HepG2 (cell line): ENCODE measurements around the gene PISD. TPM values are rescaled to one million over a fixed set of nuclear protein-coding genes. Genes with fewer than 3 reads are reported as not detected.

Experiments used
- CBFB ChIP-seq: sonication (generic); formaldehyde crosslinking; IDR thresholded peaks from 2 replicates; pipeline ENCODE4 v1.4.0; 2020; ENCODE audit warnings: missing genetic modification reagents
- DMAP1 ChIP-seq: IDR thresholded peaks from 2 replicates; pipeline ENCODE4 v1.6.1; 2016
- FOXA3 ChIP-seq: IDR thresholded peaks from 2 replicates; pipeline ENCODE4 v1.6.1; 2016; ENCODE audit warnings: missing genetic modification reagents, missing compliant biosample characterization
- FOXM1 ChIP-seq: sonication (generic); formaldehyde crosslinking; IDR thresholded peaks from 2 replicates; pipeline ENCODE4 v1.5.0; 2020; ENCODE audit warnings: missing genetic modification reagents
- FOXO4 ChIP-seq: sonication (generic); formaldehyde crosslinking; conservative IDR thresholded peaks from 2 replicates; pipeline ENCODE4 v1.8.1; 2023; ENCODE audit warnings: missing genetic modification reagents
- GMEB1 ChIP-seq: sonication (generic); formaldehyde crosslinking; IDR thresholded peaks from 2 replicates; pipeline ENCODE4 v1.5.1; 2020; ENCODE audit warnings: missing genetic modification reagents, mild to moderate bottlenecking, borderline replicate concordance
- GMEB2 ChIP-seq: IDR thresholded peaks from 2 replicates; pipeline ENCODE4 v1.6.1; 2016; ENCODE audit warnings: missing biosample characterization, missing genetic modification reagents, low read depth
- HNF4A ChIP-seq: sonication (generic); formaldehyde crosslinking; IDR thresholded peaks from 2 replicates; pipeline ENCODE4 v1.4.0; 2020; ENCODE audit warnings: missing genetic modification reagents
- HNRNPK ChIP-seq: fragments of 200-400 bp; formaldehyde crosslinking; IDR thresholded peaks from 2 replicates; pipeline ENCODE4 v1.6.1; 2018; ENCODE audit warnings: low read length, low read depth, moderate library complexity, mild to moderate bottlenecking; ENCODE audit not compliant: poor library complexity, severe bottlenecking
- JARID2 ChIP-seq: sonication (generic); formaldehyde crosslinking; IDR thresholded peaks from 2 replicates; pipeline ENCODE4 v1.8.1; 2023; ENCODE audit warnings: missing genetic modification reagents, inconsistent platforms; ENCODE audit not compliant: insufficient replicate concordance
- KDM4B ChIP-seq: sonication (generic); formaldehyde crosslinking; IDR thresholded peaks from 2 replicates; pipeline ENCODE4 v1.4.0; 2020; ENCODE audit warnings: missing genetic modification reagents
- MEIS1 ChIP-seq: sonication (generic); formaldehyde crosslinking; IDR thresholded peaks from 2 replicates; pipeline ENCODE4 v1.9.0; 2021; ENCODE audit warnings: mild to moderate bottlenecking, missing genetic modification reagents, moderate library complexity, borderline replicate concordance
- MNT ChIP-seq: fragments of 450-650 bp; IDR thresholded peaks from 2 replicates; pipeline ENCODE4 v1.6.1; 2016
- NBN ChIP-seq: fragments of 450-650 bp; conservative IDR thresholded peaks from 2 replicates; pipeline ENCODE4 v1.6.1; 2017
- NCOR1 ChIP-seq: fragments of 200-600 bp; sonication (generic); IDR thresholded peaks from 2 replicates; pipeline ENCODE4 v1.7.0; 2017; ENCODE audit warnings: antibody characterized with exemption, low read length, borderline replicate concordance
- PLRG1 ChIP-seq: fragments of 450-650 bp; conservative IDR thresholded peaks from 2 replicates; pipeline ENCODE4 v1.6.1; 2016
- SIX1 ChIP-seq: sonication (generic); formaldehyde crosslinking; IDR thresholded peaks from 2 replicates; pipeline ENCODE4 v1.4.0; 2020; ENCODE audit warnings: missing genetic modification reagents, borderline replicate concordance
- SNAPC5 ChIP-seq: sonication (generic); formaldehyde crosslinking; IDR thresholded peaks from 2 replicates; pipeline ENCODE4 v1.8.1; 2023; ENCODE audit warnings: mild to moderate bottlenecking, missing genetic modification reagents, borderline replicate concordance
- SYNCRIP ChIP-seq: fragments of 200-400 bp; formaldehyde crosslinking; IDR thresholded peaks from 2 replicates; pipeline ENCODE4 v1.6.1; 2018; ENCODE audit warnings: mild to moderate bottlenecking, low read depth, low read length; ENCODE audit not compliant: insufficient read depth
- TOPORS ChIP-seq: sonication (generic); formaldehyde crosslinking; IDR thresholded peaks from 2 replicates; pipeline ENCODE4 v1.8.0; 2023; ENCODE audit warnings: mild to moderate bottlenecking, missing genetic modification reagents
- ZBTB20 ChIP-seq: sonication (generic); formaldehyde crosslinking; IDR thresholded peaks from 2 replicates; pipeline ENCODE4 v1.8.1; 2023; ENCODE audit warnings: missing genetic modification reagents, low read depth, mild to moderate bottlenecking, borderline replicate concordance
- ZFP1 ChIP-seq: IDR thresholded peaks from 2 replicates; pipeline ENCODE4 v1.6.1; 2016
- ZFP62 ChIP-seq: sonication (generic); formaldehyde crosslinking; IDR thresholded peaks from 2 replicates; pipeline ENCODE4 v1.4.0; 2020; ENCODE audit warnings: missing genetic modification reagents
- ZNF224 ChIP-seq: sonication (generic); formaldehyde crosslinking; IDR thresholded peaks from 2 replicates; pipeline ENCODE4 v1.5.0; 2020; ENCODE audit warnings: mild to moderate bottlenecking, missing genetic modification reagents
- ZNF430 ChIP-seq: sonication (generic); formaldehyde crosslinking; IDR thresholded peaks from 2 replicates; pipeline ENCODE4 v1.9.0; 2021; ENCODE audit warnings: mild to moderate bottlenecking, missing genetic modification reagents
- ZNF484 ChIP-seq: sonication (generic); formaldehyde crosslinking; IDR thresholded peaks from 2 replicates; pipeline ENCODE4 v1.5.1; 2020; ENCODE audit warnings: mild to moderate bottlenecking, low read depth, missing genetic modification reagents, borderline replicate concordance
- polyA plus RNA-seq, 8 experiments: library from polyadenylated mRNA; depleted of rRNA in 3 of 8; stranded (reverse) in 7 of 8; unstranded in 1 of 8; fragments of >200 nt; fragmentation: Illumina TruSeq in 4 of 8; extraction: Trizol in 4 of 8; gene quantifications; 2 replicates each; pipeline versions ENCODE4 v1.2.1 to v1.2.3, GENCODE V29; 2011 to 2016; ENCODE audit warnings: low read depth in 4 of 8, missing spikeins in 1 of 8, mixed read lengths in 1 of 8; ENCODE audit not compliant: insufficient read depth in 1 of 8
- total RNA-seq, 5 experiments: library from RNA; depleted of rRNA; stranded (reverse); fragments of >200 nt; fragmentation: Illumina TruSeq; extraction: Trizol; gene quantifications; 2 replicates each; pipeline ENCODE4 v1.2.3, GENCODE V29; 2016; ENCODE audit warnings: low read depth in 1 of 5

Gene PISD
- total and polyA plus RNA-seq, 2 of the 13 experiments (the other 11 are each of a cell fraction or from before 2014, with no cell fraction given) = 30.1 to 47.7 TPM

- TF ChIP-seq MNT (no peak), SYNCRIP (no peak), FOXO4 (CRISPR knock-in tag) (no peak), SNAPC5 (no peak), GMEB2 (CRISPR knock-in tag) (no peak), HNF4A (CRISPR knock-in tag) (peak; percentile 90), MEIS1 (CRISPR knock-in tag) (no peak), ZFP1 (CRISPR knock-in tag) (no peak), ZNF484 (CRISPR knock-in tag) (no peak), ZBTB20 (CRISPR knock-in tag) (peak; percentile 96; the same call in 1 of the 2 replicates), NBN (no peak), ZNF430 (no peak), GMEB1 (CRISPR knock-in tag) (no peak), CBFB (CRISPR knock-in tag) (no peak), HNRNPK (no peak), NCOR1 (peak; percentile 77; the same call in 1 of the 2 replicates), KDM4B (no peak), TOPORS (no peak), JARID2 (CRISPR knock-in tag) (no peak), DMAP1 (CRISPR knock-in tag) (no peak), FOXA3 (CRISPR knock-in tag) (peak; percentile 80), PLRG1 (no peak), ZNF224 (no peak), FOXM1 (CRISPR knock-in tag) (no peak), SIX1 (CRISPR knock-in tag) (peak; percentile 87), ZFP62 (CRISPR knock-in tag) (no peak)
These were observed 75.7 kb downstream of the PISD start (continued) for GRCh38 chr22:31586137-31586920.
